ENCODE results near the gene LZIC.

LZIC gene

GRCh38 chr1:9910076-9910422 is 33.1 kb downstream of the LZIC start, which contains the start of gene CTNNBIP1:
Gene CTNNBIP1, minus strand, starts transcription at chr1:9910269. Its CDS starts 38,205 bp downstream, at chr1:9872064.
- no peak for DNase-seq

GRCh38 chr1:9909234-9910046 is 33.8 kb downstream of the LZIC start:
- peak in 3 of 4 experiments; percentile 10 to 42 (median 13) for DNase-seq

- DNase-seq: no peak
Observed at GRCh38 chr1:9908871-9909233, 34.3 kb downstream of the LZIC start.

- no peak for DNase-seq
Observed at GRCh38 chr1:9907441-9907840, 35.8 kb downstream of the LZIC start.

DNA sequence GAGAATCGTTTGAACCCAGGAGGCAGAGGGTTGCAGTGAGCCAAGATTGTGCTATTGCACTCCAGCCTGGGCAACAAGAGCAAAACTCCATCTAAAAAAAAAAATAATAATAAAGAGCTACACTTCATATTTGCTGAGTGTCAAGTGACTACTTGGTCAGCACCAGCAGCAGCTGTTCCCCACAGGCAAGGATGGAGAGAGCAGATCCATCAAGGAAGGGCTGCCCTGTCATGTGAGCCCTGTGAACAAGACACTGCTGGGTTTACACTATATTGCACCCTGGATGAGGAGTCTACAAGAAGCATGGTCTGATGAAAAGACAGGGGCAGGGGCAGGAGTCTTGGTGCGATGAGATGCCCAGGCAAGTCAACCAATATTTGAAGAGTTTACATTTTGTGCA is 36.7 kb downstream of the LZIC start:
- no peak for DNase-seq

DNA sequence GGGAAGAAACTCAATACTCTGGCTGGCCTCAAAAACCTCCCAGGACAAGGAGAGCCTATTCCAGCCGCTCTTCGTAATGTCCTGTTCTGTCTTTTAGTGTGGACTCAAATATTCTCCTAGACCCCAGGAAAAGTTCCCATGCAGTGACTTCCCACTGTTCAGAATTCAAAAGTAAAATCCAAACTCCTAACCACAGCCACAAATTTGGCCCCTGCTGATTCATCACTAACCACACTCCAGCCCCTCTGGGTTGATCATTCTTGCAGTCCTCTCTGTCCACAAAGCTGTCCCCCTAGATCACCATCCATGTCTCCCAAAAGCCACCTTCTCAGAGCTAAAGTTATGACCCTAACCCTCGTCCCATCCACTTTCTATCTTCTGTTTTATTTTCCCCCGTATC is 38.2 kb downstream of the LZIC start:
- DNase-seq: no peak

- no peak for DNase-seq
Observed at GRCh38 chr1:9904596-9904995, 38.6 kb downstream of the LZIC start.

DNA sequence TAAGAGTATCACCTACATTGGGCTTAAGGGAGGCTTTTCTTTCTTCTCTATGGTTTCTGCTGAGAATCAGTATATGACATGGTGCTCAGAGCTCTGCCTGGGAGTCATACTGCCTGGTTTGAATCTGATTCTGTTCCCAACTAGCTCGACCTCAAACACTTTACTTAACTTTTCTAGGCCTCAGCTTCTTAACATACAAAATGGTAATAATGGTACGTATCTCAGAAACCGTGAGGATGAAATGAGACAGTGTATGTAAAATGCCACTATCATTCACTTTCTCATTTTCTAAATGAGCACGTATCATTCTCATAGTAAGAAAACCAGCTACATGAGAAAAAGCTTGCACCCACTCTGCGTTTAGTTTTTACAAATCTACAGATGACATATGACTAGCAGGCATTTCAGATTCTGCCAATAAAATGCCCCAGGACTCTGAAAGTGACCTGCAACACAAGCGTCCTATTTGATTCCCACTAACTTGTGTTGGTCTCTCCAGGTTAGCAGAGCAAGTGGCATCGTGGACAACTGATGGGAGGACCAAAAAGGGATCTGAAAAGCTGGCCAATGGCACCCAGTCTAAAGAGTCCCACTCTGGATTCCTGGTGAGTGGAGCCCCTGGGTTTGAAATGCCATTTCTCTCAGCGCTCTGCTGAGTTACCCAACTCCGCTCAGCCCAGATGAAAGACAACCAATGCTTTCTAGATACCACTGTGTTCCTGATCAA is 39.2 kb downstream of the LZIC start:
- DNase-seq: no peak

GRCh38 chr1:9902060-9902452 is 41.1 kb downstream of the LZIC start:
- DNase-seq: no peak

GRCh38 chr1:9901148-9902059 is 41.8 kb downstream of the LZIC start:
- no peak for DNase-seq

DNA sequence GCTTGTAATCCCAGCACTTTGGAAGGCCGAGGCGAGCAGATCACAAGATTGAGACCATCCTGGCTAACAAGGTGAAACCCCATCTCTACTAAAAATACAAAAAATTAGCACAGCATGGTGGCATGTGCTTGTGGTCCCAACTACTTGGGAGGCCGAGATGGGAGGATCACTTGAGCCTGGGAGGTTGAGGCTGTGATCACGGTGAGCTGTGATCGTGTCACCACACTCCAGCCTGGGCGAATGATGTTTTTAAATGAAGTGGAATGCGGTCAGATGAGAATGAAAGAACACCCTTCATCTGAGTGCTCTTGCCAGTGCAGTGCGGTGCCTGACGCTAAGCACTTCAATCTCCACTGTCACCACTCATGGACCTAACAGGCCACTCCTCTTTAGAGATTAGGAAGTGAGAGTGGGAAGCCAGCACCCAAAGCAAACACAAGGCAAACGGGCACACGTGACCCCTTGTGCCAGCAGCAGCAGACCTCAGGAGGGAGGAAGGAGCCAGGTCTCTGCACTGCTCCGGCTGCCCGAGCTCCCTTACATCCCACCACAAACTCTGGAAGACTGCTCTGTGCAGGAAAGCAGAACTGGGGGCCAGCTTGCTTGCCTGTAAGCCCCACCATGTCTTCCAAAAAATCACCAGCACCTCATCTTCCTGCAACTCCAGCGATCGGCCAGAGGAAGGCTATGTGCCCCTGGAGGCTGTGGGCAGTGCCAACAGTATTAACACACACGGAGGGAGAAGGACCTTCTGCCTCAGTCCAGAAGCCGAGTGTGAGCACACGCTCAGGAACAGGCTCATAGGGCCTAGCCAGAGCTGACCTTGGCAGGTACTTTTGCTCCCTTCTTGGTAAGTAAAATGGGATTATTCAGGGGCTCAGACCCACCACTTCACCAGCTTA is 42.8 kb downstream of the LZIC start:
- no peak for DNase-seq

DNA sequence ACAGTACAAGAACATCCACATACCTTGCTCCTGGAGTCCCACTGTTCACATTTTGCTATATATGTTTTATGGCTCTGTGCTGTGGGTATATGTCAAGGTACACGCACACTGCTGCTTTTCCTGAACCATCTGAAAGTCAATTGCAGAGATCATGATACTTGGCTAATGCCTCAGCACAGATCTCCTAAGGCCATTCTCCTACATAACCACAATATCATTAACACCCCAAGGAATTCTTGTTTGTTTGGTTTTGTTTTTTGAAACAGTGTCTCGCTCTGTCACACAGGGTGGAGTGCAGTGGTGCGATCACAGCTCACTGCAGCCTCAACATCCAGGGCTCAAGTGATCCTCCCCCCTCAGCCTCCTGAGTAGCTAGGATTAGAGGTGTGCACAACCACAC is 49.1 kb downstream of the LZIC start:
- DNase-seq: no peak

- no peak for DNase-seq
Observed at GRCh38 chr1:9892563-9893528, 50.3 kb downstream of the LZIC start.

DNA sequence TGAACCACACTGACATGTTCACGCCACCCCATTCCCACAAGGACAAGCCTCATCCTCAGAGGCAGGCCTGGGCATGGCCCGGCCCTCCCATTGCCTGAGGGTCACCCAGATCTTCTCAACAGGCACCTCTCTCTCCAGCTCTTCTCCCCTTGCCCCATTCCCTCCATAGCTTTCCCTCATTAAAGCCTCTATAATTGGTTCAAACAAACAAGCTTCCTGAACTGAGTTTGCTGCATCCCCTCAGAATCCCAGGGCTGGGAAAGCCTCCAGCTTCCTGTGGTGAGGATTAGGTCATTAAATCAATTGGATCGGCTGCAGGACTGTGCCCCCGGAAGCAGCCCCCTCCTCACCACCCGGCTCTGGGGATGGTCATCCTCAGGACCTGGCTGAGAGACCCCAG is 52.0 kb downstream of the LZIC start:
- no peak for DNase-seq

DNA sequence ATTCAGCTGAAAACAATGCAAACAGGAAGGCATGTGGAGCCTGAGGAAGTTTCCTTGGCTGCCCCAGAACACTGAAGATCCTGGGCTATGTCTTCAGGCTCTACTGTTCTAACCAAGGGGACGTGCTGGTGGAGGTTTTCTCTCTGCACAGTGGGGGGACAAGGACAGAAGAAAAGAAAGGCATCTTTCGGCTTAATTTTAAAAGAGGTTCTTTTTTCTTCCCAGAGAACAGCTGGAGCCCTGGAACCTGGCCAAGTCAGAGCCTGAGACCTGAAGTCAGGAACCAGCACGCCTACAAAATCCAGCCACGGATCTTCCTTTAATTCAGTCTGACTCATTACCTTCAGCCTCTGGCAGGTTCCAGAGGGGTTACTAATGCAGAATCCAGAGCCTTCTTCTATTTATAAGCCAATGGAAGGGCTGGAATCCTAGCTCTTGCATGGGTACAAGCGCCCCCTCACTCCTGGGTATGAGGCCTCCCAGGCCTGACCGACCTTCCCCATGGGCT is 52.9 kb downstream of the LZIC start:
- DNase-seq: no peak

- DNase-seq: no peak
Observed at GRCh38 chr1:9889411-9889810, 53.8 kb downstream of the LZIC start.

DNA sequence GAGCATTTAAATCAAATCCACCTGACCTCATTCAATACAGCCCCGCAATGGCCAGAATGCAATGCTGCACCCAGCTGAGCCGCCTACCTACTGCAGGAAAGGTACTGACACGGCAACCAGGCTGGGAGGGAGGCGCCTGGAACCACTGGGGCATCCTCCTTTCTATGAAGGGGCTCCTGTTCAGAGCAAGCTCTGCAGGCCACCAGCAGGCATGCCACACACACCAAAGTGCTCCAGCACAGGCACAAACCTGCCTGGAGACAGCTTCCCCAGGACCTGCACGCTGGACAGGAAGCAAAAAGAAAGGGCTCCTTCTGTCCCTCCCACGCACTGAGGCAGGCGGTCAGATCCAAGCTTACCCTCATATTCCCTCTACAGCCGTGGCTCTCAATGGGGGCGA is 54.3 kb downstream of the LZIC start:
- DNase-seq: no peak

DNA sequence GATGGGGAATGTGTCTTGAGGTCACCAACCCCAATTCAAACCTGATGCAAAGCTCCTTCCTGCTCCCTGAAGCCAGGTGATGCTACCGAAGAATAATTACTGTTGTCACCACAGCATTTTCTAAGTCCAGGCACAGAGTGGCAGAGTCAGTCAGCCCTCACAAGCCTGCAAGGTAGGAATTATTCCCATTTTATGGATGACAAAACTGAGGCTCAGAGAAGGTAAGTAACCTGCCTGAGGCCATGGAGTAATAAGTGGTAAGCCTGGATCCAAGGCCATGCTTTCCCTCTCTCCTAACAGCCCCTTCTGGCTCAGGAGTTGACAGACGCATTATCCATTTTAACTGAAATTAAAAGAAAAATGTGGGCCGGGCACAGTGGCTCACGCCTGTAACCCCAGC is 56.1 kb downstream of the LZIC start:
- no peak for DNase-seq

GRCh38 chr1:9886092-9886742 is 57.0 kb downstream of the LZIC start:
- no peak for DNase-seq

DNA sequence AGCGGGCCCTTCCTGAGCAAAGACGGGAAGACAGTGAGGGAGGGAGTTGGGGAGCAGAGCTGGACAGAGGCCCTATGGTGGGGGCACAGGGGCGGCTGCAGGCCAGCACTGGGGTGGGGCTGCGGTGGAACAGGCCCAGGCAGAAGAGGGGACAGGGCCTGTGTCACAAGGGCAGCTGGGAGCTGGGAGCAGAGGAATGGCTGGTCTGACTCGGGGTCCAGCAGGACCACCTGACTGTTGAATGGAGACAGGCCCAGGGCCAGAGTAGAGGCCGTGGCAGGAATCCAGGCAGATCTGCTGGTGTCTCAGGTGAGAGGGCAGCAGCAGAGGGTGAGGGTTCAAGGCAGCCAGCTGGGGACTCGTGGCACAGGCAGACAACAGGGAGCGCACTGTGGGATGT is 58.4 kb downstream of the LZIC start:
- no peak for DNase-seq

Measured in activated CD4-positive, CD25-positive, alpha-beta regulatory T cell (primary cell).